LHCN-M2 (cell line): ENCODE results near the gene OSBP2. TPM values are rescaled to one million over a fixed set of nuclear protein-coding genes. Genes with fewer than 3 reads are reported as not detected.

Experiments
- DNase-seq: peaks from one replicate; pipeline ENCODE4 v3.0.0-alpha.2; 2012; ENCODE audit warnings: low read depth
- total RNA-seq: library from RNA; depleted of rRNA; stranded (reverse); fragments of >200 nt; gene quantifications from 2 replicates; pipeline ENCODE4 v1.2.3, GENCODE V29; 2014; rRNA removed

Gene OSBP2
- total RNA-seq, 1 experiment from 2014 or later = 18.7 TPM

DNA sequence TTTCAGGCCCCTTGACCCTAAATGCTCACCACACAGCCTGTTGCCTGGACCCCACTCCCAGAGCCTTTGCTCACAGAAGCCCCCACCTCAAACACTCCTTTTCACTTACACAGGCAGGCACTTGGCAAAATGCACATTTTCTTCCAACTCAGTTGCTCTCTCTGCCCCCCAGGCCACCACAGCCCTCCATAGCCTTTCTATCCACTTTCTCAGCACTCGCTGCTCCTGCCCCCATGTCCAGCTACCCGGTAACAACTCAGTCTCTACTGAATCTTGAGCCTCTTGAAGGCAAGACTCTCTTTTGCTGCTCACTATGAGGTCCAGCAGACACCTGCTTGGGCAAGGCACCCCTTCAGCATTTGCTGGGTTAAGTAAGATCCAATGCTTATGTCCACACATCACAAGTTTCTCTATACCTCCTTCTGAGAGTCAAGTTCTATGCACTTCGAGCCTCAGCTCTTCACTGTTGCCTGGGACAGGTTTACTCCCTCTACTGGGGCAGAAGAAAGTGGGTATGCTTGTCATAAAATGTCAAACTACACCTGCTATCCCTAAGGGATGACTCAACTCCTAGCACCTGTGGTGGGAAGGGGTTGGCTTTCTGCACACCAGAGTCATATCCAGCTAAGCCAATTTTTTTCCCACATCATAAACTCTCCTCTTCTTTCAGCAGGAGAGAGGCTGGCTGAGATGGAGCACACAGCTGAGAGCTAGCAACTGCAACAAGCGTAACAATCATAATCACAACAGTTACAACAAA, 237.0 kb downstream of the OSBP2 start:
- DNase-seq = peak; percentile 15

DNA sequence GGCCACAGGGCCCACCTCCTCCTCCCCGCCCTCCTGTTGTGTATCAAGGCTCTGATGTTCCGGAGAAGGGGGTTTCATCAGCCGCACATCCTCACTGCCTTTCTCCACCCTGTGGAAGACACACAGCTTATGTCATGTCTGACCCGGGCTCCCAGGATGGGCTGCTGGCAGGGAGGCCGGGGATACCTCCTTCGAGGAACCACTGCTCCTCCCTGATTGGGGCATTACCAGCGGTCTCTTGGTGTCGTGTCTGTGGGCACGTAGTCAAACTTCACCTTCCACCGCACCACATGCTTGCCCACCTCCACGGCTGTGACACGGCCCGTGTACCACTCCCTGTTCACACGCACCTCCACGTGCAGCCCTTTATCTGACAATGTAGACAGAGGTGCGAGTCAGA, 238.0 kb downstream of the OSBP2 start:
- DNase-seq = no peak

DNA sequence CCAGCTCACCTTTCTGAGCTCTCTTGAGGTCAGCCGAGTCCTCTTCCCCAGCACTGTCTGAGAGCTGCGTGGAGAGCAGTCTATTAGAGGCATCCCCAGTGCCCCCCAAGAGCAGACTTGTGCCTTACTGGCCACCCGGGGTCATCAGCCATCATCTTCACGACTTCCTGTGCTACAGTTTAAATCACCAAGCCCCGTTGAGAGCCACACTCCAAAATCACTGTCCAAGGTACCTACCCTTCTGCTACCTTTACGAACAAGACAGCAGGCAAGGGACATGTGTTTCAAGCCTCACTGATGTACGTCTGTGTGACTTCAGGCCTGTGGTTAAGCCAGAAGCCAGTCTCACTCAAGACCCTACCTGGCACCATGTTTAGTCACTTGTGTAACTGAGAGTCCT, 238.8 kb downstream of the OSBP2 start:
- DNase-seq = no peak

DNA sequence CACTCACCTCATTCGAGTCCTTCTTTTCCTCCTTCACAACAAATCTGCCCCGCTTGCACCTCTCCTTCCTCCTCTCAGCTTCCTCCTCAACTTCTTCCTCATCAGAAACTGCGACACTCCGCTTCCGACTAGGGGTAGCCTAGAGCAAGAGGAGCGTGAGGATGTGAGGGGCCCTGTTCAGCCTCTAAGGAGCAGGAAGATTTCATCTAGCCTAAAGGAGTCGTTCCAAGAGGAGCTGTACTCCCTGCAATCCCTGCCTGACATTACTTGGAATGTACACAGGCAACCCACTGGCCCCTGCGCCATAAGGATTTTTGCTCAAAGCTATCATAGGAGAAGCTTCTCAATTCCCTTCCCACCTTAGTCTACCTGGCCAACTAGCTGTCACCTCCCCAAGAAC, 239.4 kb downstream of the OSBP2 start:
- DNase-seq = no peak

DNA sequence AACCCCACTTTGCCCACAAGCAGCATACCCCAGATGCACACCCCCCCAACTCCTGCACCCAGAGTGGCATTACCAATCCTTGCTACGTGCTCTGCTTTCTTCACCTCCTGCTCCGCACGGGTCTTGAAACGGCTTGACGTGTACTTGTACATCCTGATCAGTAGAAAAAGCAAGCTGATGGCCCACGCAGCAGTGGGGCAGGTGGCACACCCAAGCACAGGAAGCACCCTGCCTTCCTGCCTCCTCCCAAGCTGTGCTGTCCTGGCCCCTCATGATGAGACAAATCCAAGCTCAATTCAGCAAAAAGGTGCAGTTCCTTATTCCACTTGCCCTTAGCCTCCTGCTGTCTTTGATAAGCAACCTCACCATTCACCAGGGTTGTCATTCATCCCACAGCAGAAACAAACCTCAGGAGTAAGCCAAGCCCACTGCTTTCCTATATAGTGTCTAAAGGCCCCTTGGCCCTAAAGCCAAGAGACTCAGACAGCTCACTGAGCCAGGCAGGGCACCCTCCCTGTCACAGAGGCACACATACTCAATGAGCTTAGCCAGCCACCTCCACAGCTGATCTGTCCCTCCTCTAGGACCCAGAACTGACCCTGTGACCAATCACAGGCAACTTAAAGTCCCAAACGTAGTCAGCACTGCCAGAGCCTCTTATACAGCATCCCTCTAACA, 246.2 kb downstream of the OSBP2 start:
- DNase-seq = no peak

DNA sequence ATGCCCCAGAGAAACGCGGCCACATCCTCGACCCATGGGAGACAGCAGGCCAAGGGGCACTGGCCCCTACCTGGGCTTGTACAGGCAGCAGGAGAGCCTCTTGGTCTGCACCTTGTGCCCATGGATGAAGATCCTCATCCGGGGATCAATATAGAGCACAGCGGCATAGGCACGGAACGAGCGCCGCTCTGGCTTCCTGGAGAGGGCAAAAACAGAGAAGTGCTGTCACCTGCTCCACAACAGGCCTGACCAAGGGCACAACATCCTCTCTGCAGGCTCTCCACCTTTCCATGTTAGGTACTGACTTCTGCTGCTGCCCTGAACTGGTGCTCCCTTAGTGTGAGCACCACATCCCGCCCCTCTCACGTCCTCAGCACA, 246.7 kb downstream of the OSBP2 start:
- no peak for DNase-seq

DNA sequence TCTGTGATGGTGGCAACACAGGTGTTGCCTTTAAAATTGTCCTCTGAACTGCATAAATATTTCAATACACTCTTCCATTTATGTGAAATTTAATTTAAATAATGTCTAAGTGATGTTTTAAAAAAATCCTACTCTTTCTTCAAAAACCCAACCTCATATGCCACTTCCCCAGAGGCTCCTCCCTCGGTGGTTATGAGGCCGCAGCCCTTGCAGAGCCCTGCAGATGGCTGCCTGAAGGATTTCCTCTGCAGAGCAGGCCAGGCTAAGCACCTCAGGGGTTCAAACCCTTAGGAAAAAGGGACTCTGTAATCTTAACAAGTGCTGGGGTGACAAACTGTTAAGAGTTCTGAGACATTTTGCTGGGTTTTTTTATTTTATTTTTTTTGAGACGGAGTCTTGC, 248.7 kb downstream of the OSBP2 start:
- DNase-seq = no peak

DNA sequence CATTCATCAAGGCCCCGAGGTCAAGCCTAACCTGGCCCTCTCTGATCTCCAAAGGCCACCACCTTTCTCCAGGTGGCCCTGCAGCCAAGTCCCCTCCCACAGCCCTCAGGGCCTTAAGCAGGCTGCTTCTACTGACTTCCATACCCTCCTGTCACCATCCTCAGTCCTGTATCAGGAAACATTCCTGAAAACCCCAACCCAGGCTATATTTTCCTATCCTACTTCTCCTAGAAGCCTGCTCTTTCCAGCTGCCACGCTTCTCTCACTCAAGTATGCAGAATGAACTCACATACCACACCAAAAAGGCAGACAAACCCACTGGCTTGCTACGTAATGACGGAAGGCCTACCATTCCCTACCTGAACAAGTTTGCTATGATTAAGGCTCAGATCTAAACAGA, 250.3 kb downstream of the OSBP2 start:
- DNase-seq = no peak

DNA sequence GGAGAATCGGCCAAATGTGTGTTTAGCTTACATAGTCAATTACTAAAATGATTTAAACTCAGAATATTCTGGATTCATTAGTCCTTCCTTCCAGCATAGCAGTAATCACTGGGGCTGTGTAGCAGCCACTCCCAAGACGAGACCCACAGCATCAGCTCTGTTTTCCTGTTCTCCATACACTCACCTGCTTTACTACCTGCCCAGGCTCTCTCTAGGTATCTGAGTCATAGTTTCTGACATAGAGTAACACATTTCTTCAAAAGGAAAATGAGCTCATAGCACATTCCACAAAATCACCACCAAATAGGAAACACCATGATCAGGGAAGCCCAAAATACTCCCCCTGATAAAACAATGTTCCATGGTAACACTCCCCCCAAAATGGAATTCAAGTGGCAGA, 251.0 kb downstream of the OSBP2 start:
- no peak for DNase-seq

DNA sequence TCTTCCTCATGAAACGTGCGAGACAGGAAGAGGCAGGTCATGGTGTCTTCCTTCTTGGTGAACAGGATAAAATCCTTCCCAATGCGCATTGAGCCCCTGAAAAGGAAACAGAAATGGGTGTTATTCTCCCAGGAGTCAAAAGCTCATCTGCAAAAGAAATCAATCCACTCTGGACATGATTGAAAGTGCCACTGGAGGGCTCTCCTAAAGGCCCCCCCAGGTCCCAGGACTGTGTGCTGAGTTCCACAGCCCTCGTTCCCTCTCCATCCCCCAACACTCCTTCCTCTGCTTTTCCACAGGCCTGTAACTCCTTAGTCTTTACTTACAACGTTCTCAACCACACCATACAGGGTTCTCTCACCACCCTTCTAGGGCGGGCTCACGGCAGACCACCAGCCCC, 251.7 kb downstream of the OSBP2 start:
- no peak for DNase-seq

DNA sequence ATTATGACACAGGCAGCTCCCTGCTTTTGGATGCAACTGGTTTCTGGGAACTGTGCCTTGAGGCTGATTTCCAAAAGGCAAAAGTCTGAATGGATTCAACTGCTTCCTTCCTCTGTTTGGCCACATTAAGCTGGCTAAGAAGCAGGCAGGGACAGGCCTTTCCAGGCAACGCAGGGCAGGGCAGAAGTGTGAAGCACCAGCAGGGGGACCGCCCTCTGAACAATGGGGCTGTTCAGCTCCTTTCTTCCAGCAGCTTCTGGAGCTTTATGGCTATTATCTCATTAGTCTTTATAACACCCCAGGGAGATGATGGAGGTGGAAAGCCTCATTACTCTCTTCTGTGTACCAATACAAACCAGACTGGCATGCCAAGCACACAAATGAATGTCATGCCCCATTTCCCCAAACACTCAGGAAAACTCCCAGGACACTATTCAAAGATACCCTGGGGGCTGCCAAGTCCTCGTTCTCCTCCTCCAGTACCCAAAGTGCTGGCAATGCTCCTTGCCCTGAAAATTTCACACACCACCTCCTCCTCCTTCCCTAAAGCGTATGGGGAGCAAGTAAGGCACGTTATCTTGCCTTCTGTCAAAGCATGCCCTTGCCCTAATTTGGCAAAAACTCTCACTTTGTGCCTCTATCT, 252.6 kb downstream of the OSBP2 start:
- no peak for DNase-seq

DNA sequence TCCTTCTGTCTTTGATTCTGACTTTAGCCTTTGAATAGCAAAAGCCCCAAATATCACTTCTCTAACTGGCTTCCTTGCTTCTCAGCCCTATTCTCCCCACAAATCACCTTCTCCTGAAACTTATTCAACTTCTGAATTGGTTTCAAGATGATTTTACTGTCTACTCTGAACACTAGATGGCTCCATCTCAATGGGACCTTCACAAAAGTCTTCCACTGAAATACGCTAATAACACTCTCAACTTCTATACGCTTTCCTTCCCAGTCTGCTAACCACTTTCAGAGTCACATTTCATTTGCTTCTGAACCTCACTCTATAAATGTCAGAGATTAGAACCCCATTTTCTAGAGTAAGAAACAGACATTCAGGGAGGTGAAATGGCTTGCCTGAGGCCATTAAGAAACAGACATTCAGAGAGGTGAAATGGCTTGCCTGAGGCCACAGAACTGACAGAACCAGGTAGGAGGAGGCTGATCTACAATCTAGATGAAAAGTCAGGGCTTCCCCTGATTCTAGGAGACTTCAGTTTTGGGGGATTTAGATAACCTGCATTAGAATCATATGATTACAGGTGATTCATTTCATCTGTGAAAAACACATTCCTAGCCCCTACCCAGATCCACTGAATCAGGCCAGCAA, 253.3 kb downstream of the OSBP2 start:
- DNase-seq = peak; percentile 48

DNA sequence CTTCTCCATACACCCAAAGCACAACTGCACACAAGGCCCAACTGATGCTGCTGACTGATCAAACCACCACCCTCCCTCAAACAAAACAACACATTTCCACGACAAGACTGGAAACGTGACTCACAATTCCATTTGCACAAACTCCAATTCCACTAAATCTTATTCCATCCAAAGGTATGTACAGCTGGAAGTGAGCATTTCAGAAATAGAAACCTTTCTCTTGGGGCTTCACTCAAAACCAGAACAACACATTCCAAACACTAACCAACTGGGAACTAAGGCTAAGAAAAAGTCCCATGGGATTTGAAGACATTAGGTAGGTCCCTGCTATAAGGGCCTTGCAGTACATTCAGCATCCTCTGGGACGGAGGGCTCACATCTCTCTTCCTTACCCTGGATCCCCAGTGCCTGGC, 254.3 kb downstream of the OSBP2 start:
- peak; percentile 61 for DNase-seq

DNA sequence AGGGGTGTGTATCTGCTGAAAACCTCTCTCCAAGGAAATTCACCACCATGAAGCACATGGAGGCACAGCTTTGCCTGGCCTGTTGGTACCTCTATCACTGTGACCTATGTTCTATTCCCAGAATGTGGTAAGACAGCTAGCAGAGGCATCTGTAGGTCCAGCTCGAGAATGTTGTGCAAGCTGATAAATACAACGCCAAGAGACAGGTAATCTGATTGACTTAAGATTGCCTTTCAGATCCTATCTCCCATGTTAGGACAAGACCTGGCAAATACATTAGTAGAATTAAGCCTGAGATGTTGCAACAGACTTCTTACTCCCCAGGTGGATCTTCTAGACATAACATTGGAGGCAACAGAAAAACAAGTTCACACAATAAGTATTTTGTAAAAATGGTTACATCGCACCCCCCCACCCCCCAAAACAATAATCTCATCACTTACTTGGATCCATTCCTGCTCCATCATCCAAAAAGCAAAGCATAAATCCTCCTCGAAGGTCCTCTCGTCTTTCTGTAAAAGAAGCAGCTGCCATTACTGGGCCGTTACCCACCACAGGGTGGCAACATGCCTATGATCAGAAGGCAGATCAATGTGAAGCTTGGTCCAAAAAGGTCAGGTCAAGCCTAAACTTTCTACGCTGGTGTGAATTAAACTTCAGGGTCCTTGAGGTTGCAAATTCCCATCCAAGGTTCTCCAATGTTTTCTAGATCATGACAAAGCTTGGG, 255.4 kb downstream of the OSBP2 start:
- DNase-seq = no peak

DNA sequence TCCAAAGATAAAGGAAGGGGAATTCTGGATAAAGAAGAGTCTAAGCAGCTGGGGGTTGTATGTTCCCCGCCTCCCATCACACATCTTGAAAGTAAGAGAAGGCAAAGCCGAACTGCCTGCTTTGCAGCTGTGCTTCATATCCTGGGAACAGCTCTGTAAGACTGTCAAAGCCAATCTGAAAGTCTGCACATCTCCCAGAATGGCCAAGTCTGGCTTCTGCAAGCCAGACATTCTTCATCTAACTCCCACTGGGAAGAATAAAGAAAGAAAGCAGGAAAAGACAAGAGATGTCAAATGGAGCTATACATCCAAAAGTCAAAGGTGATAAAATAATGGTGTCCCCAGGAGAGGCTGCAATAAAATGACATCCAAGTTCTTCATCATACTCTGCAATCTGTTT, 258.5 kb downstream of the OSBP2 start:
- no peak for DNase-seq

DNA sequence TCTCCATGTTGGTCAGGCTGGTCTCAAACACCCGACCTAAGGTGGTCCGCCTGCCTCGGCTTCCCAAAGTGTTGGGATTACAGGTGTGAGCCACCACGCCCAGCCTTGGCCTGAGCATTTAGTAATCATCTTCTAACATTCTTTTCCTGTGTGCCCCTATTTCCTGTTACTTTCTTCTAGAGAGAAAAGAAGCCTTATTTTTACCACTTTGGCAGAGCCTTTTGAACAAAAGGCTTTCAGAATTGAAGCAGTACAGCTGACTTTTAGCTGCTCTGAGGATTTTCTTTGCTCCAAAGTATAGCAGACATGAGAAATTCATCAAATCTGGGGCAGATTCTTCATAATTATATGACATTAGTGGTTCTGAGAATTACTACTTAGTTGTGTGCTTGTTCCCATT, 260.5 kb downstream of the OSBP2 start:
- DNase-seq = no peak

Other genes starting within 250 kb of the OSBP2 start
- not detected in 2 replicates for gene SEC14L3, start 222.9 kb upstream of the OSBP2 start, total RNA-seq
- 0.13 TPM in 1 of 2 replicates, not detected in the other for gene SEC14L4, start 189.2 kb upstream of the OSBP2 start, total RNA-seq
- not detected in 2 replicates for gene SEC14L6, start 148.1 kb upstream of the OSBP2 start, total RNA-seq
- gene GAL3ST1, start 120.2 kb upstream of the OSBP2 start, total RNA-seq = not detected in 2 replicates
- gene PES1, start 103.0 kb upstream of the OSBP2 start, total RNA-seq = 98.0 and 112 TPM in 2 replicates
- gene TCN2, start 87.7 kb upstream of the OSBP2 start, total RNA-seq = 13.1 and 26.6 TPM in 2 replicates
- 40.2 and 42.6 TPM in 2 replicates for gene SLC35E4, start 59.1 kb upstream of the OSBP2 start, total RNA-seq
- 6.8 and 11.9 TPM in 2 replicates for gene DUSP18, start 27.0 kb upstream of the OSBP2 start, total RNA-seq